Kidney epithelial cell (primary cell): ENCODE results near the gene PABPC3. TPM values are rescaled to one million over a fixed set of nuclear protein-coding genes. Genes with fewer than 3 reads are reported as not detected.

Experiments
- DNase-seq: peaks from one replicate; pipeline ENCODE4 v3.0.0-alpha.2; 2010; ENCODE audit warnings: low read depth
- H3K27me3 ChIP-seq: 2 replicates; pipeline ENCODE4 v1.6.0; 2011; ENCODE audit warnings: low read length; ENCODE audit not compliant: control insufficient read depth, insufficient read depth
- H3K36me3 ChIP-seq: 2 replicates; pipeline ENCODE4 v1.5.1; 2011; ENCODE audit warnings: low read length; ENCODE audit not compliant: control insufficient read depth, insufficient read depth
- H3K4me3 ChIP-seq: 2 replicates; pipeline ENCODE4 v1.5.1; 2011; ENCODE audit warnings: low read depth, mild to moderate bottlenecking, control low read depth, low read length
- CTCF ChIP-seq: IDR thresholded peaks from 2 replicates; pipeline ENCODE4 v1.5.1; 2011; ENCODE audit warnings: mild to moderate bottlenecking, moderate library complexity, low read length, control low read depth, inconsistent platforms; ENCODE audit not compliant: insufficient read depth, poor library complexity, severe bottlenecking
- total RNA-seq: library from RNA; depleted of rRNA; stranded (reverse); fragments of >200 nt; gene quantifications from 2 replicates; pipeline ENCODE4 v1.2.3, GENCODE V29; 2015

Gene PABPC3
- total RNA-seq, 1 donor from 2014 or later = 0.58 TPM

DNA sequence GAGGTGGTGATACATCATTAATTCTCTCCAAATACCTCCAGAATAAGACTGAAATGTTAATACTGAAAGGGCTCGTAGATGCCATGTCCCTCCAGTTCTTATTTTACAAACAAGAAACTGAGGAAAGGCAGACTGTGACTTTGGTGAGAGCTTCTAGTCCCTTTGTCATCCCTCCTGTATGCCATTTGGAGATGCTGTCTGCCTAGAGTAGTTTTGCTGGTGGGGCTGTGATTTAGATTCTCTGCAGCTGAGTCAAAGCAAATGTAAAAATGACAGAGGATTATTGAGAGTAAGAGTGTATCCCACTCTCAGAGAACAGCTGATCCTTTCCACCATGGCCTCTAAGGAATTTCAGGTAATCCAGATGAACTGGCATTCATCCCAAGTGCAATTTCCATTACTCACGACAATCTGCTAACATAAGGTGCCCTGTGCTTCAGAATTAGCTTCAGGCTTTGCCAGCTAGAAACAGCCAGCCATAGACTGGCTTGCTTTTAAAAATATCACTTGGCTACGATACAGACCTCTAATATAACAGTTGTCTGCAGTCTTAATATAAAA lies 16.8 kb downstream of the PABPC3 start:
- no peak for TF ChIP-seq CTCF
- no peak overlapping the region for H3K4me3 ChIP-seq
- H3K36me3 ChIP-seq = no peaks in the 10 kb centered on the region
- H3K27me3 ChIP-seq = no peaks in the 10 kb centered on the region
- no peak for DNase-seq

- H3K36me3 ChIP-seq = no peaks in the 10 kb centered on the region
These were observed 18.3 kb downstream of the PABPC3 start for GRCh38 chr13:25114220-25114619.

DNA sequence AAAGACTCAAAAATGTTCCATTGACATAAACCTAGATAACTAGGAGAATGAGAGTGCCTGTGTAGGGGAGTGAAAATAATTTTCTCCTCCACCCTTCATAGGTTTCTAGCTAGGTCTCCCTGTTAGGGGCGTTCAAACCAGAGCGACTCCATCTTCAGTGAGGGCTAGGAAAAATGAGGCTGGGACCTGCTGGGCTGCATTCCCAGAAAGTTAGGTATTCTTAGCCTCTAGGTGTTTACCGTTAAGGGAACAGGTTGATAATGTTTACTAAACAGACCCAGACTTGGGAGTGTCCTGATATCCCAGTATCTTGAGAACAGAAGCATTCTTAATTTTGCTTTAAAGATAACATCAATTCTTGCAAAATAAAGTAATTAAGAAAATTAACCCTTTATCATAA lies 20.1 kb downstream of the PABPC3 start:
- no peak for DNase-seq
- Histone ChIP-seq H3K27me3 (no peaks in the 10 kb centered on the region), H3K4me3 (no peak overlapping the region), H3K36me3 (no peaks in the 10 kb centered on the region)
- no peak for TF ChIP-seq CTCF

More at GRCh38 chr13:25114220-25114619, 18.3 kb downstream of the PABPC3 start:
- peak; percentile 67 for DNase-seq
- peak; percentile 96 for TF ChIP-seq CTCF
- H3K27me3 ChIP-seq = no peaks in the 10 kb centered on the region
- H3K4me3 ChIP-seq = no peak overlapping the region

DNA sequence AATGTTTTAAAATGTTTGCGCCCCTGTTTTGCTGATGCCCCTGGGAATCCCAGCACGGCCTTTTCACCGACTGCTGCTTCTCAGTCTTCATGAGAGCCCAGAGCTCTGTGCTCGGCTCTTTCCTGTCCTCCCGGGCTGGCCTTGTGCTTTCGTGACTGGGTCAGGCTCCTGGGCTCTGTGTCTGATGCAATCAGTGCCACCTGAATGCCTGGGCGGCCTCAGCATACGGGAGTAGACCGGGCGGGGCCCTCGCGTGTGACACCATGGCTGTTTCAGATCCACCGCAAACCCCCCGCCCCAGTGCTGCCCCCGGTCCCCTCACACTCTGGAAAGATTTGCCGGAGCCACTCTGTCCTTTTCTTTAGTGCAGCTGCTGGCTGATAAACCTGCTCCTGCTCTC lies 21.4 kb downstream of the PABPC3 start:
- Histone ChIP-seq H3K4me3 (no peak overlapping the region), H3K27me3 (no peaks in the 10 kb centered on the region), H3K36me3 (no peaks in the 10 kb centered on the region)
- DNase-seq = no peak
- no peak for TF ChIP-seq CTCF

DNA sequence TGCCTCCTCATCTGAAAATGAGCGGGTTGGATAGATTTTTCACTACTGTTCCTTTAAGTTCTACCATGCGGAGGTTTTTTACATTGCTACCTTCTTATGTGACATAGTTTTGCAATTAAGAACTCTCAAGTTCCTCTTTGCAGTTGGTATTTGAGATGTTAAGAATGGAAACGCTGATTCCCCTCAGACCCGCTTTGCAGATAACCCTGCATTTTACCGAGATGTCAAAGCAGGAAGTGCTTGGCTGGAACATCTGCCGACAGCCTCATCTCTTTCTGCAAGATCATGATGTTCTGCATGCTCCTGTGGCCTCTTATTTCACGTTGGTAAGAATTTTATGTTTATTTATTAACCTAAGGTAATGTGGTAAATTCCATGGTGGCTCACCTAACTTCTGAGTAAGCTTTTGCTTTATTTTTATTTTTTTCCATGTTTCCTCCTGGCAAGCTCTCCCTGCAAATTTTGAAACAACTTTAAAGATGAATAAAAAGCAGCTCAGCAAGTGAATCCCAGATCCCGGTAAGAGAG lies 22.5 kb downstream of the PABPC3 start:
- no peaks in the 10 kb centered on the region for H3K27me3 ChIP-seq
- no peaks in the 10 kb centered on the region for H3K36me3 ChIP-seq
- no peak overlapping the region for H3K4me3 ChIP-seq
- TF ChIP-seq CTCF = no peak
- no peak for DNase-seq

- Histone ChIP-seq H3K36me3 (no peaks in the 10 kb centered on the region), H3K4me3 (no peak overlapping the region), H3K27me3 (no peaks in the 10 kb centered on the region)
- no peak for TF ChIP-seq CTCF
- no peak for DNase-seq
These were observed 35.0 kb downstream of the PABPC3 start for GRCh38 chr13:25130944-25131343.
